Skeletal muscle cell (primary cell): Measurements from ENCODE around the gene TMEM183A.

ENCODE experiments used
- DNase-seq: peaks from one replicate; pipeline ENCODE4 v3.0.0-alpha.2; 2010; ENCODE audit warnings: low read depth
- H3K4me3 ChIP-seq: 2 replicates; pipeline ENCODE4 v1.5.1; 2011; ENCODE audit warnings: low read depth, mild to moderate bottlenecking, control low read depth, low read length, moderate library complexity

Gene TMEM183A

DNA sequence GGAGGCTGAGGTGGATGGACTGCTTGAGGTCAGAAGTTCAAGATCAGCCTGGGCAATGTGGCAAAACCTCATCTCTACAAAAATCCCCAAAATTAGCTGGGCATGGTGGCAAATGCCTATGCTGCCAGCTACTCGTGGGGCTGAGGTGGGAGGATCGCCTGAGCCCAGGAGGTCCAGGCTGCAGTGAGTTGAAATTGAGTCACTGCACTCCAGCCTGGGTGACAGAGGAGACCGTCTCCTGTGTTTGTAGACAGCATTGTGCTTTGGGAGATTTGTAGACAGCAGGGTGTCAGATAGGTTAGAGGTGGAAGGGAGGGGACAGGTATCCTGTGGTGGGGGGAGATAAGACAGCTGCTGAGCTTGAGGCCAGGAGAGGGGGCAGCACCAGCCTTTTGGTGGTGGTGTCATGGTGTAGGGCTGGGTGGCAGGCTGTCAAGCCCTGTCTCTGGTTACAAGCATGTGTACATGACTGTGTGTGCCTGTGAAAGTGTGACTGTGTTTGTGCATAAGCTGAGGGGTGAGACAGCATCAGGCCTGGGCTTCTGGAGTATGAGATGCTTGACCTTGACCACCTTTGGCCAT, 34.3 kb downstream of the TMEM183A start:
- no peak overlapping the region for H3K4me3 ChIP-seq
- no peak for DNase-seq

DNA sequence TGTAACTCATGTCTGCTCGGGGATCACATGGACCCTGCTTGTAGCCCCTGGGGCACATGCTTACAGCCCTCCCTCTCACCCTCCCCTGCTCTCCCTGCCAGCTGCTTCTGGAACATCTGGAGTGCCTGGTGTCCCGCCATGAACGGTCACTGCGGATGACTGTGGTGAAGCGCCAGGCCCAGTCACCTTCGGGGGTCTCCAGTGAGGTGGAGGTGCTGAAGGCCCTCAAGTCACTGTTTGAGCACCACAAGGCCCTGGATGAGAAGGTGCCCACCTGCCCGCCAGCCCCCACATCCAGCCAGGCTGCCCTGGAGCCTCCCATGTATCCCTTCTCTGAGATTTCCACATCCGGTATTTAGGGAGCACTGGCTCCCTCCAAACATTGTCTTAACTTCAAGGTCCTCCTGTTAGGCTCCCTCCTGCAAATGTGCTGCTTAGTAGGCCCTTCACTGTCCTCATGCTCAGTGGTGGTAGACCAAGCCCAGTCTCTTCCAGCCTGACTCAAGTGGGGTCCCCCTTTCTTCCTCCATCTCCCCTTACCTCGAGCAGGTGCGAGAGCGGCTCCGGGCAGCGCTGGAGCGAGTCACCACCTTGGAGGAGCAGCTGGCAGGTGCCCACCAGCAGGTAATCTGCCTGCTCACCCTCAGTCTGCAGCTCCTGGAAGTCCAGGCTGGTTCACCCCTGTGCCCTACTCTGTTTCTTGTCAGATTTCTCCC, 36.8 kb downstream of the TMEM183A start:
- DNase-seq = no peak
- H3K4me3 ChIP-seq = no peak overlapping the region

- H3K4me3 ChIP-seq = no peak overlapping the region
- no peak for DNase-seq
These were observed 37.5 kb downstream of the TMEM183A start for GRCh38 chr1:203044546-203045250.

- no peak for DNase-seq
- H3K4me3 ChIP-seq = no peak overlapping the region
These were observed 38.2 kb downstream of the TMEM183A start for GRCh38 chr1:203045336-203045735.

DNA sequence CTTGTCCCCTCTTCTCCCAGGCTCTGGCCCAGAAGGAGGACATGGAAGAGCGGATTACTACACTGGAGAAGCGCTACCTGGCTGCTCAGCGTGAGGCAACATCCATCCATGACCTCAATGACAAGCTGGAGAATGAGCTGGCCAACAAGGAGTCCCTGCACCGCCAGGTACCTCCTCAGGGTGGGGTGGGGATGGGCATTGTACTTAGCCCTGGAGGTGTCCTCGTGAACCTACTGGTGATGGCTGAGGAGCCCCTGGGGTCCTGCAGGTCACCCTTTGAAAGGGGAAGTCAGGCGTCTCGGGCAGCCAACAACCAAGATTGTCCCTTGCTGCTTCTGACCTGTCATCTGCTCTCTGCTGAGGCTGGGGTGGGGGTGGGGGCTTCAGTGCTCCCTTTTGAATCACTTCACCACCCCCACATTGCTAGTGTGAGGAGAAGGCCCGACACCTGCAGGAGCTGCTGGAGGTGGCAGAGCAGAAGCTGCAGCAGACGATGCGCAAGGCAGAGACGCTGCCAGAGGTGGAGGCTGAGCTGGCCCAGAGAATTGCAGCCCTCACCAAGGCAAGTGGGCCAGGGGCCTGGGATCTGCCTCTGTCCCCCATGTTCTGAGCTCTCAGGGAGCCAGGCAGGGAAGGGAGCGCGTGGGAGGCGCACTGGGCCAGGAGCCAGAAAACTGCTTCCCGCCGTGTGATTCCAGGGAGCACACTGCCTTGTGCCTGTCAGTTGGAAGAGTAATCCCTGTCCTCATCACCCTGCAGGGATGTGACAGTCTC, 38.8 kb downstream of the TMEM183A start:
- no peak for DNase-seq
- H3K4me3 ChIP-seq = no peak overlapping the region

- no peak for DNase-seq
- no peak overlapping the region for H3K4me3 ChIP-seq
These were observed 39.9 kb downstream of the TMEM183A start for GRCh38 chr1:203046984-203047630.

DNA sequence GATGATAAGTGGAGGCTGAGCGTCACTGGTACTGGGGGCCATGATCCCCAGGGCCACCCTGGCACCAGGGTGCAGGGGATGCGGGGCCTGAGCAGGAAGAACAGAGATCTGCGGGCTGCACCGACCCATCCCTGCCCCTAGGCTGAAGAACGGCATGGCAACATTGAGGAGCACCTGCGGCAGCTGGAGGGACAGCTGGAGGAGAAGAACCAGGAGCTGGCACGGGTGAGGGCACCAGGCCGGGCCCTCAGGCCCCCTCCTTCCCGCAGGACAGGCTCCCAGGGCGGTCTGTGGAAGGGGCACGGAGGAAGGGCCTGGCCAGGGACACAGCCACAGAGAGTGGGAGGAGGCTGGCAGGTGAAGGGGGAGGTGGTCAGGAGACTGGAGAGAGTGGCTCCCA, 40.9 kb downstream of the TMEM183A start:
- DNase-seq = no peak
- H3K4me3 ChIP-seq = no peak overlapping the region

DNA sequence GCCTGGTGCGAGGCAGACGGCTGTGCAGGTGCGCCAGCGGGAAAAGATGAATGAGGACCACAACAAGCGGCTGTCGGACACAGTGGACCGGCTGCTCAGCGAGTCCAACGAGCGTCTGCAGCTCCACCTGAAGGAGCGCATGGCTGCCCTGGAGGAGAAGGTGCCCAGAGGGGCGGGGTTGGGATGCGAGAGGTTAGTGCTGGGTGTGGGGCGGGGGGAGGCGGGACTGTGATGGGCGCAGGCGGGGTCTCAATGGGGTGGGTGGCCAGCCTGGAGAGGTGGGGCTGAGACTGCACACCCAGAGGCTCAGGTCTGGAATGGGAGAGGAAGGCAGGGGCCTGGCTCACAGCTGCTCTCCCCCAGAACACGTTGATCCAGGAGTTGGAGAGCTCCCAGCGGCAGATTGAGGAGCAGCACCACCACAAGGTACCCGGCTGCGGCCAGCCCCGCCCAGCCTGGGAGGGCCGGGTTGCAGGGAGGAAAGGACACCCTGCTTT, 41.4 kb downstream of the TMEM183A start:
- DNase-seq = no peak
- H3K4me3 ChIP-seq = no peak overlapping the region

DNA sequence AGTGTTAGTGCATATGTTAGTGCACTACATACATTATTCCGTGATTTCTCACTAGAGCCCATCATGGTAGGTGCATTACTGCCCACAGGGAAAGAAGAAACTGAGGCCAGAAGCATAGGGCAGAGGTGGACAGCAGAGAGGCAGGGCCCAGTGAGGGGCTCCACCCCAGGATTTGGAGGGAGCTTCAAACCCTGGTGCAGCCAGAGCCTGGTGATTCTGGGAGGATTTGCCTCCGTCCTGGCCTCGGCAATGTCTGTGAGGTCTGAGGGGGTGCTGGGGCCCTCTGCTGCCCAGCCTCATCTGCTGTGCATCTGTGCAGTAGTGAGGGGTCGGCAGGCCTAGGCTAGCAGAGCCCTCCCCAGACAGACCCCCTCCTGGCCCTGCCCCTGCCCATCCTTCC, 41.9 kb downstream of the TMEM183A start:
- H3K4me3 ChIP-seq = no peak overlapping the region
- DNase-seq = no peak

DNA sequence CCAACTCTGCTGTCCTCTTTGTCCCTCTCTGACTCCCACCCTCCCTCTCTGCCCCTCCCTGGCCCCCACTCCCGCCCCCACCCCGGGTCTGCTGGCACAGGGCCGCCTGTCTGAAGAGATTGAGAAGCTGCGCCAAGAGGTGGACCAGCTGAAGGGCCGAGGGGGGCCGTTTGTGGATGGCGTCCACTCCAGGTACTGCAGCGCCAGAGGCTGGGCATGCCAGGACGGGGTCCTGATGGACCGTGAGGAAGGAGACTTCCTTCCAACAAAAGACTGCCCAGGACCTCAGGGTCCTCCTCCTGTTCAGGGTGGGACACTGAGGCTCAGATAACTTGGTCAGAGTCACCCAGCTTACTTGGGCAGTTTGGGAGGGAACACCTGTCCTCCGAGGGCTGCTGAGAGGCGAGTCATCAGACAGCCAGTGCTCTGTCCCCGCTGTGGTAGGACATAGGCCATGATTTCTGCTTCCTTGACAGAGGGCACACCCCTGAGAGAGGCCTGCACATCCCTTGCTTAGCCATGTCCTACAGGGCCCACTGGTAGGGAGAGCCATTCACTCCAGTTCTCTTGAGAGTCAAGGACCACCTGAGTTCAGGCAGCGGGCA, 42.5 kb downstream of the TMEM183A start:
- DNase-seq = no peak
- no peak overlapping the region for H3K4me3 ChIP-seq

DNA sequence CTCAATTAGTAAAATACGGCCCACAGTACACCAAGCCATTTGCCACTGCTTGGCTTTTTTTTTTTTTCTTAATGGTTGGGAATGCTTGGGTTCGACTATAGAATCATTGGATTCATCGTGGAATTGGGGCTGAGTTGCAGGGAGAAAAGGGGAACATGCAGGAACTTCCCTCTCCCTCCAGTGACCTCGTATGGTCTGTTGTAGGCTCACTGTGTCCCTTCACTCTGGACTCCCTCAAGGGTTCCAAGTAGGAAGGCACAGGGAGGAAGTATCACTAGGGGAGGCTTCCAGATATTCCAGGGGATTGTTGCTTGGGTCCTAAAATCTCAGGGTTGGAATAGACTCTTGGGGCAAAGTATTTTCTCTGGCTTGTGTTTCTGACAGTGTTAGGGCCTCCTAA, 43.7 kb downstream of the TMEM183A start:
- no peak for DNase-seq
- H3K4me3 ChIP-seq = no peak overlapping the region

DNA sequence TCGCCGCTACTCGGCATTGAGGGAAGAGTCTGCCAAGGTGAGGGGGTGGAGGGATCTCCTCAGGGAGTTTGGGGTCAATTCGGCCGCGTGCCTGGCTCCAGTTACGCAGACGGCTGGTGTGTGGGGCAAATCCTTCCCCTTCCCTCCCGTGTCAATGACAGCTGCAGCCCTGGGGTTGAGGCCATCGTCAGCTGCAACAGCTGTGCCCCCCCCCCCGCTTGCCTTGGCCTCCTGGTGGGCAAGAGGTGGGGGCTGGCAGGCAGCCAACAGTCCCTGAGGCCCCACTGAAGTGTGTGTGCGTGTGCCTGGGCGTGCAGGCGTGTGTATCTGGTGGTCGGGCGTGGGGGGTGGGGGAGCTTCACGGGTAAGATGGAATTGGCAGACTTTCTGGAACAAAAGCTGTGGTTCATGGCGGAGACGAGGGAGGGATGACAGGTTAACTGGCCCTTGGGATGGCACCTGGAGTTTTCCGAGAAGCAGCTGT, 44.7 kb downstream of the TMEM183A start:
- H3K4me3 ChIP-seq = no peak overlapping the region
- peak; percentile 66 for DNase-seq

DNA sequence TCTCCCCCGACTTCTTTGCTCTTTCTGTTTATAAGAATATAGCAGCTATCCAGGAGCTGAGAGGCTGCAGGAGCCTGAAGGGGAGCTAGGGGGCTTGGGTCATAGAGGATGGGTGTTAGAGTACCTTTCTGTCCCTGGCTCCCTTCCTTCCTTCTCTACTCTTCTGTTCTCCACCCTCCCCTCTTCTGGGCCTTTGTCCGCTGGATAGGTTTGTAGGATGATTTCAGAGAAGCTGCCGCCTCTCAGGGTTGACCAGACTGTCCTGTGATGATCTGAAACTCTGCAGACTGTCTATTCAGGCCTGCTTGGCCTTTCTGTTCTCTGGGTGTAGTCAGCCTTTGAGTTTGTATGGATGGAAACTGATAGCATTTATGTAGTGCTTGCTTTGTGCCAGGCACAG, 45.4 kb downstream of the TMEM183A start:
- H3K4me3 ChIP-seq = no peak overlapping the region
- DNase-seq = no peak

DNA sequence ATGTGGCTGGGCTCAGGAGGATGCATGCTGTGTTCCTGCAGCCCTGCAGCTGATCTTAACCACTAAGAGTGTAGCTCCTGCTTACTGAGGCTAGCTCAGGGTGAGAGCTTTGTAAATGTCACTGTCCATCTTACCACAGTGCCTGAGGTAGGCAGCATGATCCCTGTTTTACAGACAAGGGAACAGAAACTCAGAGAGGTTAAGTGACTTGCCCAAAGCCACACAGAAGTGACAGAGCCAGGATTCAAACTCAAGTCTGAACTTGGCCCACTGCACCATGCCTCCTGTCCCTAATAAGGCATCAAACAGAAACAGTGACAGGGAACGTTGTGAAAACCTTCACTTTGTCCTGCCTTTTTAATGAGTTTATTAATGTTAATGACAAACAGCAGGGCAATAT, 47.0 kb downstream of the TMEM183A start:
- H3K4me3 ChIP-seq = no peak overlapping the region
- DNase-seq = no peak

GRCh38 chr1:203054642-203055041, 47.5 kb downstream of the TMEM183A start:
- no peak overlapping the region for H3K4me3 ChIP-seq
- no peak for DNase-seq

DNA sequence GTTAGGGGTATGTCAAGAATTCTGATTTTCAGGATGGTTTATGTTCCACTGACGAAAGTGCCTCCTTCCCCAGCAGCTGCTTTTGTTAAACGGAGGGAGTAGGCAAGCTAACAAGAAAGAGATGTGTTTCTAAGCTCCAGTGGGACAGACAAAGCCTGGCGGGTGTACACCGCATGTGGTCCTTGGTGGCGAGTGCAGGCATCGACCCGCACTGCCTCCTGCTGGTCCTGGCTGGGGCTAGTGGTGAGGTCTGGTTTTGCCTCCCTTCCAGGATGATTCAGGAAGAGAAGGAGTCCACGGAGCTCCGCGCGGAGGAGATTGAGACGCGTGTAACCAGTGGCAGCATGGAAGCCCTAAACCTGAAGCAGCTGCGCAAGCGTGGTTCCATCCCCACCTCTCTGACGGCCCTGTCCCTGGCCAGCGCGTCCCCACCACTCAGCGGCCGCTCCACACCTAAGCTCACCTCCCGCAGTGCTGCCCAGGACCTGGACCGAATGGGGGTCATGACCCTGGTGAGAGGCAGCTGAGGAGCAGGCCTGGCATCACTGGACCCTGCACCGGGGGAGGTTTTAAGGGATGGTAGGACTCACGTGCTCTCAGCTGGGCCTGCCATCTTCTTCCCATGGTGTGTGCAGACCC, 48.1 kb downstream of the TMEM183A start:
- DNase-seq = no peak
- H3K4me3 ChIP-seq = no peak overlapping the region

- DNase-seq = no peak
- H3K4me3 ChIP-seq = no peak overlapping the region
These were observed 48.8 kb downstream of the TMEM183A start for GRCh38 chr1:203056012-203056411.

GRCh38 chr1:203056516-203056915, 49.3 kb downstream of the TMEM183A start:
- no peak overlapping the region for H3K4me3 ChIP-seq
- DNase-seq = no peak
